Caco-2 (cell line): Measurements from ENCODE around the gene USH2A. TPM values are rescaled to one million over a fixed set of nuclear protein-coding genes. Genes with fewer than 3 reads are reported as not detected.

Experiments used
- BruUV-seq: library from RNA; stranded (reverse); fragments of 400-500 nt; replicated peaks from 2 replicates; lab custom pipeline; 2021; lab: Mats Ljungman, UMichigan
- CTCF ChIA-PET: fragments of 300-600 bp; sonication (Branson Sonifier 250); formaldehyde crosslinking; loops from one replicate; lab custom pipeline; 2022; ENCODE audit warnings: antibody characterized with exemption; lab: Charles Lee
- POLR2A ChIA-PET: fragments of 300-600 bp; sonication (Branson Sonifier 250); formaldehyde crosslinking; loops from one replicate; lab custom pipeline; 2022; ENCODE audit warnings: antibody characterized with exemption; lab: Charles Lee
- DNase-seq, 2 experiments: peaks; one replicate each; pipeline versions ENCODE4 v3.0.0 to v3.0.0-alpha.2; 2020 to 2022
- H3K27me3 ChIP-seq: replicated peaks from 2 replicates; pipeline ENCODE4 v1.6.0; 2011; ENCODE audit warnings: low read length; ENCODE audit not compliant: control insufficient read depth, insufficient read depth
- H3K36me3 ChIP-seq: 2 replicates; pipeline ENCODE4 v1.5.1; 2011; ENCODE audit warnings: low read length; ENCODE audit not compliant: control insufficient read depth, insufficient read depth
- H3K4me1 ChIP-seq: fragments of 250-450 bp; sonication (Bioruptor Pico); 2 replicates; pipeline ENCODE4 v1.5.1; 2020; ENCODE audit warnings: mild to moderate bottlenecking
- H3K4me3 ChIP-seq: 2 replicates; pipeline ENCODE4 v1.5.1; 2011; ENCODE audit warnings: low read depth, mild to moderate bottlenecking, control low read depth, low read length
- H3K9me3 ChIP-seq: fragments of 250-450 bp; sonication (Bioruptor Pico); 2 replicates; pipeline ENCODE4 v1.5.1; 2020; ENCODE audit warnings: mild to moderate bottlenecking, moderate library complexity
- H3K27ac Mint-ChIP-seq: one replicate; pipeline ENCODE4 v1.8.0; 2022; ENCODE audit warnings: mixed read lengths; ENCODE audit not compliant: unreplicated experiment
- H3K27me3 Mint-ChIP-seq: one replicate; pipeline ENCODE4 v1.8.0; 2022; ENCODE audit warnings: mixed read lengths; ENCODE audit not compliant: insufficient read depth, unreplicated experiment
- H3K36me3 Mint-ChIP-seq: one replicate; pipeline ENCODE4 v1.8.0; 2022; ENCODE audit warnings: mild to moderate bottlenecking, mixed read lengths; ENCODE audit not compliant: insufficient read depth, unreplicated experiment
- H3K4me1 Mint-ChIP-seq: one replicate; pipeline ENCODE4 v1.8.0; 2022; ENCODE audit warnings: low read depth, mixed read lengths; ENCODE audit not compliant: unreplicated experiment
- H3K4me3 Mint-ChIP-seq: one replicate; pipeline ENCODE4 v1.8.0; 2022; ENCODE audit warnings: mild to moderate bottlenecking, moderate library complexity, mixed read lengths; ENCODE audit not compliant: unreplicated experiment
- H3K9me3 Mint-ChIP-seq: one replicate; pipeline ENCODE4 v1.8.0; 2022; ENCODE audit warnings: mixed read lengths; ENCODE audit not compliant: unreplicated experiment
- CTCF ChIP-seq, 2 experiments: fragments of 200-600 bp in 1 of 2; IDR thresholded peaks; 1 replicate in 1 of 2; 2 replicates in 1 of 2; pipeline versions ENCODE4 v1.5.1 to v1.8.0; 2011 to 2022; ENCODE audit warnings: antibody characterized with exemption in 1 of 2, control low read depth in 1 of 2, inconsistent platforms in 1 of 2, low read depth in 1 of 2, low read length in 1 of 2, mild to moderate bottlenecking in 1 of 2, moderate library complexity in 1 of 2; ENCODE audit not compliant: insufficient read depth in 1 of 2, severe bottlenecking in 1 of 2, unreplicated experiment in 1 of 2
- intact Hi-C: fragments of 100-400 bp; cut with micrococcal nuclease; formaldehyde crosslinking; loops from one replicate; pipeline ENCODE4 v1.10.0; 2022; ENCODE audit not compliant: unreplicated experiment
- total RNA-seq: library from RNA; stranded (reverse); gene quantifications from 2 replicates; pipeline ENCODE4 v1.2.3, GENCODE V29; 2022

The USH2A gene
- total RNA-seq, 1 experiment from 2014 or later, result 0.11 TPM

- ChIA-PET CTCF (no interaction called here), POLR2A (no interaction called here)
- no peak overlapping the region for H3K4me3 Mint-ChIP-seq
- intact Hi-C loops, result no loop called here
- peaks cover 8% of the 10 kb centered on the region for H3K36me3 Mint-ChIP-seq
- peaks cover 6% of the 10 kb centered on the region for H3K9me3 Mint-ChIP-seq
- no peak overlapping the region for H3K27ac Mint-ChIP-seq
- Histone ChIP-seq H3K27me3 (no peaks in the 10 kb centered on the region), H3K4me3 (no peak overlapping the region), H3K4me1 (peaks cover 42% of the 10 kb centered on the region), H3K9me3 (peaks cover 17% of the 10 kb centered on the region), H3K36me3 (no peaks in the 10 kb centered on the region; the same call in 1 of the 2 replicates)
- H3K27me3 Mint-ChIP-seq, result no peaks in the 10 kb centered on the region
- TF ChIP-seq CTCF (IDR thresholded peaks at IDR 0.05; ENCODE audit: insufficient read depth in 1 of 2, low read depth in 1 of 2, low read length in 1 of 2, severe bottlenecking in 1 of 2, unreplicated experiment in 1 of 2), result no peak
- BruUV-seq, result no TSS peak
- no peak for DNase-seq
- H3K4me1 Mint-ChIP-seq, result peaks cover 28% of the 10 kb centered on the region
Measured at GRCh38 chr1:215868500-215868899, 554.7 kb downstream of the USH2A start.

- CTCF ChIA-PET, result interaction anchor here (0.7 kb wide), 1 partner anchor 65 kb away, joined by 3 read pairs; no protein-coding TSS in a partner anchor
- no peak for TF ChIP-seq CTCF (IDR thresholded peaks at IDR 0.05; ENCODE audit: insufficient read depth in 1 of 2, low read depth in 1 of 2, low read length in 1 of 2, severe bottlenecking in 1 of 2, unreplicated experiment in 1 of 2)
- POLR2A ChIA-PET, result no interaction called here
- intact Hi-C loops, result loop anchor here (1.0 kb wide), 1 partner anchor 12 kb away; no protein-coding TSS in a partner anchor
- peaks cover 17% of the 10 kb centered on the region for H3K9me3 Mint-ChIP-seq
- H3K4me1 Mint-ChIP-seq, result peaks cover 24% of the 10 kb centered on the region
- H3K9me3 ChIP-seq, result peaks cover 28% of the 10 kb centered on the region
- peak; percentile 51 to 69 for DNase-seq
- H3K4me1 ChIP-seq, result peaks cover 52% of the 10 kb centered on the region
- no peaks in the 10 kb centered on the region for H3K27me3 ChIP-seq
- peak overlapping the region; percentile 60 for H3K27ac Mint-ChIP-seq
- no peak overlapping the region for H3K4me3 ChIP-seq
- peak overlapping the region; percentile 22 for H3K4me3 Mint-ChIP-seq
- no TSS peak for BruUV-seq
- H3K27me3 Mint-ChIP-seq, result no peaks in the 10 kb centered on the region
- peaks cover 8% of the 10 kb centered on the region for H3K36me3 Mint-ChIP-seq
- H3K36me3 ChIP-seq, result no peaks in the 10 kb centered on the region; the same call in 1 of the 2 replicates
Measured at GRCh38 chr1:215865060-215865459, 558.2 kb downstream of the USH2A start.

GRCh38 chr1:215863796-215864195, 559.5 kb downstream of the USH2A start:
- intact Hi-C loops, result no loop called here
- ChIA-PET CTCF (no interaction called here), POLR2A (no interaction called here)
- TF ChIP-seq CTCF (IDR thresholded peaks at IDR 0.05; ENCODE audit: insufficient read depth in 1 of 2, low read depth in 1 of 2, low read length in 1 of 2, severe bottlenecking in 1 of 2, unreplicated experiment in 1 of 2), result no peak
- no TSS peak for BruUV-seq
- Histone ChIP-seq H3K4me1 (peaks cover 52% of the 10 kb centered on the region), H3K36me3 (no peaks in the 10 kb centered on the region; the same call in 1 of the 2 replicates), H3K9me3 (peaks cover 28% of the 10 kb centered on the region), H3K4me3 (no peak overlapping the region), H3K27me3 (no peaks in the 10 kb centered on the region)
- Mint-ChIP-seq H3K9me3 (peaks cover 17% of the 10 kb centered on the region), H3K4me1 (peaks cover 24% of the 10 kb centered on the region), H3K27ac (peak overlapping the region; percentile 0), H3K36me3 (peaks cover 8% of the 10 kb centered on the region), H3K27me3 (no peaks in the 10 kb centered on the region), H3K4me3 (no peak overlapping the region)
- DNase-seq, result no peak
